Smooth muscle cell (in vitro differentiated cells): ENCODE data around the gene TBC1D16. TPM values are rescaled to one million over a fixed set of nuclear protein-coding genes. Genes with fewer than 3 reads are reported as not detected.

ENCODE experiments used
- DNase-seq: peaks from one replicate; lab custom pipeline; 2025; ENCODE audit not compliant: unreplicated experiment; lab: John Stamatoyannopoulos, UW
- H2AFZ ChIP-seq: fragments of 200-600 bp; sonication (generic); 2 replicates; pipeline ENCODE4 v1.6.0; 2016; ENCODE audit warnings: antibody characterized with exemption, low read depth, mild to moderate bottlenecking
- H3F3A ChIP-seq: fragments of 200-600 bp; sonication (generic); 2 replicates; pipeline ENCODE4 v1.6.0; 2017; ENCODE audit warnings: antibody characterized with exemption, low read depth
- H3K27ac ChIP-seq: fragments of 200-600 bp; sonication (generic); 2 replicates; pipeline ENCODE4 v1.5.1; 2016; ENCODE audit warnings: low read depth, mild to moderate bottlenecking
- H3K27me3 ChIP-seq: fragments of 200-600 bp; sonication (generic); 2 replicates; pipeline ENCODE4 v1.6.1; 2016; ENCODE audit warnings: low read depth, mild to moderate bottlenecking
- H3K36me3 ChIP-seq: fragments of 200-600 bp; sonication (generic); 2 replicates; pipeline ENCODE4 v1.5.1; 2016; ENCODE audit warnings: low read depth
- H3K4me1 ChIP-seq: fragments of 200-600 bp; sonication (generic); 2 replicates; pipeline ENCODE4 v1.5.1; 2016; ENCODE audit warnings: low read depth
- H3K4me2 ChIP-seq: fragments of 200-600 bp; sonication (generic); 2 replicates; pipeline ENCODE4 v1.6.0; 2016; ENCODE audit warnings: mild to moderate bottlenecking
- H3K4me3 ChIP-seq: fragments of 200-600 bp; sonication (generic); 2 replicates; pipeline ENCODE4 v1.5.1; 2016; ENCODE audit warnings: mild to moderate bottlenecking
- H3K79me2 ChIP-seq: fragments of 200-600 bp; sonication (generic); 2 replicates; pipeline ENCODE4 v1.6.0; 2016; ENCODE audit warnings: low read depth, mild to moderate bottlenecking
- H3K9ac ChIP-seq: fragments of 200-600 bp; sonication (generic); 2 replicates; pipeline ENCODE4 v1.6.0; 2016; ENCODE audit warnings: low read depth
- H3K9me3 ChIP-seq: fragments of 200-600 bp; sonication (generic); replicated peaks from 2 replicates; pipeline ENCODE4 v1.5.1; 2016; ENCODE audit warnings: low read depth
- H4K20me1 ChIP-seq: fragments of 200-600 bp; sonication (generic); 2 replicates; pipeline ENCODE4 v1.6.0; 2016; ENCODE audit warnings: low read depth
- CTCF ChIP-seq: fragments of 200-600 bp; sonication (generic); IDR thresholded peaks from 2 replicates; pipeline ENCODE4 v1.5.1; 2017; ENCODE audit warnings: borderline replicate concordance, mild to moderate bottlenecking, antibody characterized with exemption; ENCODE audit not compliant: insufficient read depth, poor library complexity, severe bottlenecking
- WGBS: methylation state at CpG from one replicate; pipeline ENCODE4 v1.1.7; 2016; ENCODE audit warnings: low lambda C conversion rate; 5-methylcytosine and 5-hydroxymethylcytosine counted together
- polyA plus RNA-seq: library from polyadenylated mRNA; unstranded; fragments of >200 nt; fragmentation: Nextera tagmentation; extraction: Ambion mirVana; gene quantifications from 2 replicates; pipeline ENCODE4 v1.2.1, GENCODE V29; 2016
- total RNA-seq: library from RNA; depleted of rRNA; stranded (reverse); fragments of >200 nt; gene quantifications from 2 replicates; pipeline ENCODE4 v1.2.3, GENCODE V29; 2014

The TBC1D16 gene
- total and polyA plus RNA-seq, 2 experiments from 2014 or later, result 17.4 to 24.6 TPM

DNA sequence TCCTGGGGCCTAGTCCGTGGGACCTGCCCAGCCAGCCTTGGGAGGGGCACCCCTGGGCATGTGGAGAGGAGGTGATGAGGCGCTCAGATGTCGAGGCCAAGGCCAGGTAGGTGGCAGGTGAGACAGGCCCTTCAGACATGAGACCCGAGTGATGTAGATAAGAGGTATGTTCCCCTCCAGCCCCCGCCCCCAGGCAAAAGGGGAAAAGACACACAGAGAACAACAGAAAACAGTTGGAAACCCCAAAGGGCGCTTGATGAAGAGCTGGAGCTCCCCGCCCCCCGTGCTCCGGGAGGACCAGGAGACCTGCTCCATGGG, 101.1 kb downstream of the TBC1D16 start:
- H3K27ac ChIP-seq, result no peak overlapping the region
- H3K9ac ChIP-seq, result no peak overlapping the region
- no peaks in the 10 kb centered on the region for H3K79me2 ChIP-seq
- H2AFZ ChIP-seq, result no peak overlapping the region
- peaks cover 12% of the 10 kb centered on the region for H3K4me1 ChIP-seq
- no peak overlapping the region for H3K4me3 ChIP-seq
- no peaks in the 10 kb centered on the region for H4K20me1 ChIP-seq
- DNase-seq, result no peak
- 96% methylated on average over 5 of the region's 9 CpGs for WGBS
- H3K36me3 ChIP-seq, result no peaks in the 10 kb centered on the region
- H3F3A ChIP-seq, result no peaks in the 10 kb centered on the region
- peaks cover 17% of the 10 kb centered on the region for H3K27me3 ChIP-seq
- no peaks in the 10 kb centered on the region for H3K9me3 ChIP-seq
- no peak overlapping the region for H3K4me2 ChIP-seq
- no peak for TF ChIP-seq CTCF

GRCh38 chr17:79933863-79934652, 101.6 kb downstream of the TBC1D16 start:
- no peaks in the 10 kb centered on the region for H3K9me3 ChIP-seq
- H3K9ac ChIP-seq, result no peak overlapping the region
- H3K4me1 ChIP-seq, result peaks cover 12% of the 10 kb centered on the region
- no peaks in the 10 kb centered on the region for H3K36me3 ChIP-seq
- no peak overlapping the region for H3K4me2 ChIP-seq
- no peak overlapping the region for H2AFZ ChIP-seq
- WGBS, result 89% methylated on average over 22 of the region's 22 CpGs
- H3K4me3 ChIP-seq, result no peak overlapping the region
- TF ChIP-seq CTCF, result no peak
- H3F3A ChIP-seq, result no peaks in the 10 kb centered on the region
- H3K27me3 ChIP-seq, result peaks cover 22% of the 10 kb centered on the region
- no peak for DNase-seq
- H3K27ac ChIP-seq, result no peak overlapping the region
- no peaks in the 10 kb centered on the region for H4K20me1 ChIP-seq
- no peaks in the 10 kb centered on the region for H3K79me2 ChIP-seq

DNA sequence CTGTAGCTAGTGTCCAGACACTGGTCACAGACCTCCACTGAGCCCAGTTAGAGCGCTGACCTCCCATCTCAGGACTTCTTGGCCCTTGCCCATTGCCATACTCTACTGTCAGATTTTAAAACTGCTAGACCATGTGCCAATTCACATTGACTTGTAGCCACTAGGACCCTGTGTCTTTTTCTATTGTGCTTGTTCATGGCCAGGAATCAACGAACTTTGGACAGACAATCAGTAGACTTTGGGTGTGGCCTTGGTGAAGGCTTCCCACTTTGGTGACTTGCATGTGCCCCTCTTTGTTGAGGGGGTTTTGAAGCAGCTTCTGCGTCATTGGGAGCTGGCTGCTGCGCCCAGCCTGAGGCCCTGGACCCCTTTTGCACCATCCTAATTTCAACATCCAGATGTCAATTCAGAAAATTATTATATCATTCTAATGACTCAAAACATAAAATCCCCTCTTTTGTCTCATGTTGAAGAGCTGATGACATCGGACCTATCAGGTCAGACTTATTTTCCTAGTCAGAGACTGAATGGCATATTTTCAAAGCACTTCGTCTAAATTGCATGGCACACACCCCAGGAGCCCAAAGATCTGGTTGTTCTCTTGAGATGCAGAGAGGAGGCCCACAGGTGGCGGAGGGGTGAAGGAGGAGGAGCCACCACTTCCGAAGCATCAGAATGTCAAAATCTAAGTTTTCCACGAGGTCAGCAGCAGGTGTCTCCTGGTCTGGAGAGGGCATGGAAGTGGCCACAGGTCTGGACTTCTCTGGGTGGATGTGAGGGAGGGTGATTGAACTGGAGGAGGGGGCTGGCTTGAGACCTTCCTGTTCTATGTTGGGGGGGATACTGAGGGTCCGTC, 103.0 kb downstream of the TBC1D16 start:
- H3K4me2 ChIP-seq, result no peak overlapping the region
- TF ChIP-seq CTCF, result no peak
- H2AFZ ChIP-seq, result no peak overlapping the region
- no peaks in the 10 kb centered on the region for H4K20me1 ChIP-seq
- H3K9ac ChIP-seq, result no peak overlapping the region
- H3F3A ChIP-seq, result no peaks in the 10 kb centered on the region
- no peaks in the 10 kb centered on the region for H3K9me3 ChIP-seq
- no peak overlapping the region for H3K27ac ChIP-seq
- 78% methylated on average over 10 of the region's 10 CpGs for WGBS
- H3K79me2 ChIP-seq, result no peaks in the 10 kb centered on the region
- peaks cover 26% of the 10 kb centered on the region for H3K27me3 ChIP-seq
- H3K4me1 ChIP-seq, result peaks cover 12% of the 10 kb centered on the region
- no peak for DNase-seq
- no peak overlapping the region for H3K4me3 ChIP-seq
- H3K36me3 ChIP-seq, result no peaks in the 10 kb centered on the region
